Measurements from ENCODE around the gene WNT8B.
A peak's percentile ranks its signal among the peaks of the same experiment; 100 is the strongest.

Gene WNT8B

DNA sequence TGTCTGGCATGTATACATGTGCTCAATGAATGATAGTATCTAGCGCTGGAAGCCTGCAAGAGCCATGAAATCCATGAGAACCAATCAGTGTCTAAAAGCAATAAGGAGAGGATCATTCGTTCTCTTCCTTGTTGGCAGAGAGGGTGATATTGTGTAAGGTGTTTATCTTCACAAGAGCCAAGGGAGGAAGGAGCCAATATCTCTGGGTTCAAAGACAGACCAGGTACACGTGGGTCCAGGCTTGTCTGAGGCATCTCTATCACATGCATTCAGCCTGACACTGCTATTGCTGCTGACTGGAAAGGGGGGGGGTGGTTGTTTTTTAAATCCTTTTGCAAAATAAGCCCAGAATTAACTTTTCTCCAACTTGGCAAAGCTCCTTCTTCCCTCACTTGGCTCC is 52.8 kb downstream of the WNT8B start:
- TF ChIP-seq, protein P1, sequence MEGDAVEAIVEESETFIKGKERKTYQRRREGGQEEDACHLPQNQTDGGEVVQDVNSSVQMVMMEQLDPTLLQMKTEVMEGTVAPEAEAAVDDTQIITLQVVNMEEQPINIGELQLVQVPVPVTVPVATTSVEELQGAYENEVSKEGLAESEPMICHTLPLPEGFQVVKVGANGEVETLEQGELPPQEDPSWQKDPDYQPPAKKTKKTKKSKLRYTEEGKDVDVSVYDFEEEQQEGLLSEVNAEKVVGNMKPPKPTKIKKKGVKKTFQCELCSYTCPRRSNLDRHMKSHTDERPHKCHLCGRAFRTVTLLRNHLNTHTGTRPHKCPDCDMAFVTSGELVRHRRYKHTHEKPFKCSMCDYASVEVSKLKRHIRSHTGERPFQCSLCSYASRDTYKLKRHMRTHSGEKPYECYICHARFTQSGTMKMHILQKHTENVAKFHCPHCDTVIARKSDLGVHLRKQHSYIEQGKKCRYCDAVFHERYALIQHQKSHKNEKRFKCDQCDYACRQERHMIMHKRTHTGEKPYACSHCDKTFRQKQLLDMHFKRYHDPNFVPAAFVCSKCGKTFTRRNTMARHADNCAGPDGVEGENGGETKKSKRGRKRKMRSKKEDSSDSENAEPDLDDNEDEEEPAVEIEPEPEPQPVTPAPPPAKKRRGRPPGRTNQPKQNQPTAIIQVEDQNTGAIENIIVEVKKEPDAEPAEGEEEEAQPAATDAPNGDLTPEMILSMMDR (IDR thresholded peaks at IDR 0.05; ENCODE audit: low read depth, low read length), result no peak
- no peak for TF ChIP-seq EZH2phosphoT487 (IDR thresholded peaks at IDR 0.05; ENCODE audit: low read depth)

DNA sequence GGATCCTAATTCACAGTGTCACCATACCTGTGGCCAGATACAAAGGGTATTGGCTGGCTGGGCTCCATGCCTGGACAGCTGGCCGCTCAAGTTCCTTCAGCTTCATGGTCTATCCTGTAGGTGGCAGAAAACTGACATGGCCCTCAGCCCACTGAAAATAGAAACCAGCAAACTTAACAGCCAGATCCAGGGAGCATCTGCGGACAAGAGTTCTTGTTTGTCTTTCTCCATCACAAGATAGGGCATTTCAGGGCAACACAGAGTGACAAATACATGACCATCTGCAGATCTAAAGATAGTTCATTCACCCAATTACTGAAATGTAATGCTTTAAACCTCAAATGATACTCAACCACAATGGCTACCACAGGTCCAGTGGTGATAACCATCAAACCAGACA is 54.0 kb downstream of the WNT8B start:
- Histone ChIP-seq H3K4me1 (ENCODE audit: low read length) (no peaks in the 10 kb centered on the region), H3K79me2 (ENCODE audit: low read length) (no peaks in the 10 kb centered on the region), H3K4me3 (ENCODE audit: low read length) (no peak overlapping the region), H3K27ac (ENCODE audit: low read length) (no peak overlapping the region), H3K27me3 (ENCODE audit: low read depth, low read length) (no peaks in the 10 kb centered on the region), H2AFZ (ENCODE audit: low read depth, low read length) (no peak overlapping the region), H3K36me3 (replicated peaks; ENCODE audit: low read depth, low read length) (no peaks in the 10 kb centered on the region), H3K4me2 (ENCODE audit: low read length) (no peak overlapping the region), H3K9ac (ENCODE audit: low read length) (no peak overlapping the region), H3K9me3 (ENCODE audit: insufficient read depth, low read length) (no peaks in the 10 kb centered on the region), H4K20me1 (ENCODE audit: insufficient read depth, low read length) (no peaks in the 10 kb centered on the region)
- TF ChIP-seq, protein P1 (IDR thresholded peaks at IDR 0.05; ENCODE audit: low read depth, low read length), result peak; percentile 16; the same call in 1 of the 2 replicates
- TF ChIP-seq EZH2phosphoT487 (IDR thresholded peaks at IDR 0.05; ENCODE audit: low read depth), result no peak

More for the DNA sequence above, 52.8 kb downstream of the WNT8B start:
- H3K4me2 ChIP-seq (ENCODE audit: low read length), result no peak overlapping the region
- H3K9me3 ChIP-seq (ENCODE audit: insufficient read depth, low read length), result no peaks in the 10 kb centered on the region
- no peak overlapping the region for H2AFZ ChIP-seq (ENCODE audit: low read depth, low read length)
- no peak overlapping the region for H3K9ac ChIP-seq (ENCODE audit: low read length)
- H3K27me3 ChIP-seq (ENCODE audit: low read depth, low read length), result no peaks in the 10 kb centered on the region
- H3K79me2 ChIP-seq (ENCODE audit: low read length), result no peaks in the 10 kb centered on the region
- no peaks in the 10 kb centered on the region for H3K4me1 ChIP-seq (ENCODE audit: low read length)
- no peaks in the 10 kb centered on the region for H4K20me1 ChIP-seq (ENCODE audit: insufficient read depth, low read length)
- no peaks in the 10 kb centered on the region for H3K36me3 ChIP-seq (replicated peaks; ENCODE audit: low read depth, low read length)
- no peak overlapping the region for H3K4me3 ChIP-seq (ENCODE audit: low read length)
- no peak overlapping the region for H3K27ac ChIP-seq (ENCODE audit: low read length)

DNA sequence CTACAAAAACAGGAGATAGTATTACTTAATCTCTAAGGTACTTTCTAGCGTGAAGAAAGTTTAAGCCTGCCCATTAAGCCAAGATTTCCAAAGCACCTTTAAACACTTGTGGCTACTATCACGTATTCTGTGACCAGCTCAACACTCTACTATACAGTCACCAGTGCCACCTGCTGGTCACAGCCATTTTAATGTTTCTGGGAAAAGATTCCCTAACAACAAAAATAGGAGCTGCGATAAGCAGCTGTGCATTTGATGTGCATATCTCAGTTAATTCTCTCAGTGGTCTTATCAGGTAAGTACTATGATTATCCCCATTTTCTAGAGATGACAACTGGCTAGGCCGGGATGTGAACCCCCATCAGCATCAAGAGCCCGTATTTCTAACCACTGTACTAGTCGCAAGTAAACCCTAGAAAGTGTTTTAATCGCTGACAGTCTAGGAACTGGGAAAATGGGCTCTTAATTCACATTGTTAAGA is 56.0 kb downstream of the WNT8B start:
- Histone ChIP-seq H3K27ac (ENCODE audit: low read length) (no peak overlapping the region), H3K27me3 (ENCODE audit: low read depth, low read length) (no peaks in the 10 kb centered on the region), H3K4me1 (ENCODE audit: low read length) (no peaks in the 10 kb centered on the region), H3K9me3 (ENCODE audit: insufficient read depth, low read length) (no peaks in the 10 kb centered on the region), H3K79me2 (ENCODE audit: low read length) (no peaks in the 10 kb centered on the region), H4K20me1 (ENCODE audit: insufficient read depth, low read length) (no peaks in the 10 kb centered on the region), H3K36me3 (replicated peaks; ENCODE audit: low read depth, low read length) (no peaks in the 10 kb centered on the region), H3K4me2 (ENCODE audit: low read length) (no peak overlapping the region), H2AFZ (ENCODE audit: low read depth, low read length) (no peak overlapping the region), H3K4me3 (ENCODE audit: low read length) (no peak overlapping the region), H3K9ac (ENCODE audit: low read length) (no peak overlapping the region)
- TF ChIP-seq, protein P1 (IDR thresholded peaks at IDR 0.05; ENCODE audit: low read depth, low read length), result peak; percentile 59
- no peak for TF ChIP-seq EZH2phosphoT487 (IDR thresholded peaks at IDR 0.05; ENCODE audit: low read depth)

DNA sequence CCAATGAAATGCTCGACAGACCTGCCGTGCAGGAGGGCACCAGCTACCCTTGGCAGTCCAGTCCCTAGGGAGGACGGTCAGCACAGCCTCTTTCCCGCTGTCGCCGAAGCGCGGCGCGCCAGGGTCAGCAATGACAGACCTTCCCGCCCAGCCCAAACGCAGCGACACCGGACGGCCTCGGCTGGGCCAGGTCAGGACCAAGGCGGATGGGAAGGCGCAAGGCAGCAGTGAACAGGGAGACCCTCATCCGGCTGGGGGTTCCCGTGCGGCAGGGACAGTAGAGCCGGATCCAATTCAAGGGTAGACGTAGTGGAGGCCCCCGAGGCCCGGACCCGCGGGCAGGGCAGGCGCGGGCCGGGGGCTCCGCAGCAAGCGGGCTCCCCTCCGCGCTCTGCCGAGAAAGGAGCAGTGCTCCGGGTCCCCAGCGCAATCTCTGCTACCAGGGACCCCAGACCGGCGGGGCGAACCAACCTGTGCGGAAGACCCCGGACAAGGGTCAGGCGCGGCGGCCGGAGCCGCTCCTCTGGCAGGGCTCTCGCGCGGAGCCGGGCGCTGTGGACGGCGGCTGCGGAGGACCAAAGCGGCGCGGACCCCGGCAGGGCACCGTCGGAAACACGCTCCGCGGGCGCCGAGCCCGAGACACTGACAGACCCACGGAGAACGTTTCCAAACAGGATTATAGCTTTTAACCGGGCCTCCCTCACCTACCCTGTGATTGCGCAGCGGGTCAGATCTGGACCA is 56.7 kb downstream of the WNT8B start, which contains the start of gene SEC31B:
Gene SEC31B (minus strand): TSS at position 551 of the 741 bp plus-strand sequence. CDS start 2,909 bp downstream, outside the sequence.
- Histone ChIP-seq H3K27me3 (ENCODE audit: low read depth, low read length) (no peaks in the 10 kb centered on the region), H3K4me2 (ENCODE audit: low read length) (no peak within 1 kb of the TSS), H3K4me1 (ENCODE audit: low read length) (no peaks in the 10 kb centered on the region), H3K79me2 (ENCODE audit: low read length) (no peaks in the 10 kb centered on the region), H3K4me3 (ENCODE audit: low read length) (no peak within 1 kb of the TSS), H3K36me3 (replicated peaks; ENCODE audit: low read depth, low read length) (no peaks in the 10 kb centered on the region), H3K27ac (ENCODE audit: low read length) (no peak within 1 kb of the TSS), H3K9me3 (ENCODE audit: insufficient read depth, low read length) (no peaks in the 10 kb centered on the region), H3K9ac (ENCODE audit: low read length) (no peak within 1 kb of the TSS), H4K20me1 (ENCODE audit: insufficient read depth, low read length) (no peaks in the 10 kb centered on the region), H2AFZ (ENCODE audit: low read depth, low read length) (no peak within 1 kb of the TSS)
- TF ChIP-seq EZH2phosphoT487 (IDR thresholded peaks at IDR 0.05; ENCODE audit: low read depth), result no peak
- TF ChIP-seq, protein P1 (IDR thresholded peaks at IDR 0.05; ENCODE audit: low read depth, low read length), result no peak
